DOHH2 (cell line): ENCODE measurements around the gene FAM186B.

ENCODE experiments used
- H3F3A ChIP-seq: fragments of 200-600 bp; sonication (generic), shearing (Covaris generic); 2 replicates; pipeline ENCODE4 v1.6.0; 2016; ENCODE audit warnings: antibody characterized with exemption, mild to moderate bottlenecking; ENCODE audit not compliant: control insufficient read depth, insufficient read depth
- H3K27ac ChIP-seq: fragments of 200-600 bp; sonication (generic); 2 replicates; pipeline ENCODE4 v1.5.1; 2014; ENCODE audit warnings: low read depth, mild to moderate bottlenecking, low read length, moderate library complexity
- H3K27me3 ChIP-seq: fragments of 200-600 bp; sonication (generic); 2 replicates; pipeline ENCODE4 v1.6.1; 2014; ENCODE audit warnings: mild to moderate bottlenecking, low read length, mixed read lengths; ENCODE audit not compliant: control insufficient read depth
- H3K36me3 ChIP-seq: fragments of 200-600 bp; sonication (generic); 2 replicates; pipeline ENCODE4 v1.6.1; 2014; ENCODE audit warnings: mild to moderate bottlenecking, low read length, moderate library complexity, mixed read lengths; ENCODE audit not compliant: control insufficient read depth
- H3K4me1 ChIP-seq: fragments of 200-600 bp; sonication (generic); 2 replicates; pipeline ENCODE4 v1.6.1; 2014; ENCODE audit warnings: mild to moderate bottlenecking, low read length, mixed read lengths; ENCODE audit not compliant: control insufficient read depth
- H3K4me2 ChIP-seq: fragments of 200-600 bp; sonication (generic); 2 replicates; pipeline ENCODE4 v1.6.0; 2014; ENCODE audit warnings: mild to moderate bottlenecking, low read length, moderate library complexity
- H3K4me3 ChIP-seq: fragments of 200-600 bp; sonication (generic); 2 replicates; pipeline ENCODE4 v1.5.1; 2014; ENCODE audit warnings: mild to moderate bottlenecking, low read length, mixed read lengths
- H3K79me2 ChIP-seq: fragments of 200-600 bp; sonication (generic); 2 replicates; pipeline ENCODE4 v1.6.1; 2014; ENCODE audit warnings: mild to moderate bottlenecking, low read length, mixed read lengths; ENCODE audit not compliant: control insufficient read depth
- H3K9me2 ChIP-seq: fragments of 200-600 bp; sonication (generic); replicated peaks from 2 replicates; pipeline ENCODE4 v1.6.1; 2014; ENCODE audit warnings: mild to moderate bottlenecking, low read length, mixed read lengths; ENCODE audit not compliant: control insufficient read depth
- H3K9me3 ChIP-seq: fragments of 200-600 bp; sonication (generic); 2 replicates; pipeline ENCODE4 v1.6.1; 2014; ENCODE audit warnings: antibody characterized with exemption, low read length, mixed read lengths; ENCODE audit not compliant: control insufficient read depth, insufficient read depth
- H4K20me1 ChIP-seq: fragments of 200-600 bp; sonication (generic); 2 replicates; pipeline ENCODE4 v1.6.0; 2014; ENCODE audit warnings: low read depth, mild to moderate bottlenecking, antibody characterized with exemption, low read length, moderate library complexity; ENCODE audit not compliant: control insufficient read depth, insufficient read depth
- EZH2phosphoT487 ChIP-seq: fragments of 200-600 bp; sonication (generic); IDR thresholded peaks from 2 replicates; pipeline ENCODE4 v1.6.1; 2017; ENCODE audit warnings: borderline replicate concordance, mild to moderate bottlenecking, antibody characterized with exemption, low read length, moderate library complexity, mixed read lengths
- TF ChIP-seq, protein P1 (sequence below): fragments of 200-600 bp; sonication (generic); IDR thresholded peaks from one replicate; pipeline ENCODE4 v1.5.1; 2014; ENCODE audit warnings: antibody characterized with exemption, mild to moderate bottlenecking, low read depth, low read length; ENCODE audit not compliant: poor library complexity, severe bottlenecking

The FAM186B gene

GRCh38 chr12:49580572-49581535 is 24.6 kb downstream of the FAM186B start:
- Histone ChIP-seq H4K20me1 (no peaks in the 10 kb centered on the region), H3K4me3 (no peak overlapping the region), H3K79me2 (peaks cover 15% of the 10 kb centered on the region), H3K27me3 (no peaks in the 10 kb centered on the region), H3K27ac (no peak overlapping the region), H3K4me1 (peaks cover 2% of the 10 kb centered on the region; the same call in 1 of the 2 replicates), H3K36me3 (peaks cover 14% of the 10 kb centered on the region), H3K9me3 (no peaks in the 10 kb centered on the region), H3K9me2 (no peaks in the 10 kb centered on the region), H3K4me2 (no peak overlapping the region), H3F3A (no peaks in the 10 kb centered on the region)
- TF ChIP-seq, protein P1, sequence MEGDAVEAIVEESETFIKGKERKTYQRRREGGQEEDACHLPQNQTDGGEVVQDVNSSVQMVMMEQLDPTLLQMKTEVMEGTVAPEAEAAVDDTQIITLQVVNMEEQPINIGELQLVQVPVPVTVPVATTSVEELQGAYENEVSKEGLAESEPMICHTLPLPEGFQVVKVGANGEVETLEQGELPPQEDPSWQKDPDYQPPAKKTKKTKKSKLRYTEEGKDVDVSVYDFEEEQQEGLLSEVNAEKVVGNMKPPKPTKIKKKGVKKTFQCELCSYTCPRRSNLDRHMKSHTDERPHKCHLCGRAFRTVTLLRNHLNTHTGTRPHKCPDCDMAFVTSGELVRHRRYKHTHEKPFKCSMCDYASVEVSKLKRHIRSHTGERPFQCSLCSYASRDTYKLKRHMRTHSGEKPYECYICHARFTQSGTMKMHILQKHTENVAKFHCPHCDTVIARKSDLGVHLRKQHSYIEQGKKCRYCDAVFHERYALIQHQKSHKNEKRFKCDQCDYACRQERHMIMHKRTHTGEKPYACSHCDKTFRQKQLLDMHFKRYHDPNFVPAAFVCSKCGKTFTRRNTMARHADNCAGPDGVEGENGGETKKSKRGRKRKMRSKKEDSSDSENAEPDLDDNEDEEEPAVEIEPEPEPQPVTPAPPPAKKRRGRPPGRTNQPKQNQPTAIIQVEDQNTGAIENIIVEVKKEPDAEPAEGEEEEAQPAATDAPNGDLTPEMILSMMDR, result peak; percentile 93
- TF ChIP-seq EZH2phosphoT487, result no peak

DNA sequence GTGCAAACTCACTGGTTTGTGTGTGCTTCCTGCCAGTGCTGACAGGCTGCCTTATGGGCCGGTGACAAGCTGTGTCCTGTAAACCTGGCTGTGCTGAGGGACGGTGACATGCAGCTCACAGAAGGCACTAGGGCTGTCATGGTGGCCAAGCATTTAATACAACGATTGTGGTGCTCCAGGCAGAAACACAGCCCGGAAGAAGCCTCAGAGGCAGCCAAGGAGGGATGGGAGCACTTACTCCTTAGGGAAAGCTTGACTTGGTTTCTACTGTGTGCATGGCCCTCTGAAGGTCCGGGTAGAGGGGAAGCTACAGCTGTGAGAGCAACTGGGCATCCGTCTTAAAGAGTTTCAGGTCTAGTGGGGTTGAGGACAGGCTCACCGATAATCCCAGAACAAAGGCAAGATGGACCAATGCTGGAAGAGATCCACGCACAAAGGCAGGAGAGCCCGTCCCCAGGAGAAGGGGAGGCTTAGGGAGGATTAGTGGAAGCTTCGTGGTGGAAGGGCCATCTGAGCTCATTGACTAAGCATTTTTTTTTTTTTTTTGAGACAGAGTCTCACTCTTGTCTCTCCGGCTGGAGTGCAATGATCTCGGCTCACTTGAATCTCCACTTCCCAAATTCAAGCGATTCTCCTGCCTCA is 26.8 kb downstream of the FAM186B start:
- Histone ChIP-seq H3F3A (no peaks in the 10 kb centered on the region), H3K27me3 (no peaks in the 10 kb centered on the region), H3K4me1 (peaks cover 2% of the 10 kb centered on the region; the same call in 1 of the 2 replicates), H3K4me2 (no peak overlapping the region), H3K4me3 (no peak overlapping the region), H3K79me2 (peaks cover 15% of the 10 kb centered on the region), H3K9me2 (no peaks in the 10 kb centered on the region), H4K20me1 (no peaks in the 10 kb centered on the region), H3K36me3 (peaks cover 22% of the 10 kb centered on the region), H3K27ac (no peak overlapping the region), H3K9me3 (no peaks in the 10 kb centered on the region)
- TF ChIP-seq EZH2phosphoT487, result no peak
- TF ChIP-seq, protein P1, result no peak

DNA sequence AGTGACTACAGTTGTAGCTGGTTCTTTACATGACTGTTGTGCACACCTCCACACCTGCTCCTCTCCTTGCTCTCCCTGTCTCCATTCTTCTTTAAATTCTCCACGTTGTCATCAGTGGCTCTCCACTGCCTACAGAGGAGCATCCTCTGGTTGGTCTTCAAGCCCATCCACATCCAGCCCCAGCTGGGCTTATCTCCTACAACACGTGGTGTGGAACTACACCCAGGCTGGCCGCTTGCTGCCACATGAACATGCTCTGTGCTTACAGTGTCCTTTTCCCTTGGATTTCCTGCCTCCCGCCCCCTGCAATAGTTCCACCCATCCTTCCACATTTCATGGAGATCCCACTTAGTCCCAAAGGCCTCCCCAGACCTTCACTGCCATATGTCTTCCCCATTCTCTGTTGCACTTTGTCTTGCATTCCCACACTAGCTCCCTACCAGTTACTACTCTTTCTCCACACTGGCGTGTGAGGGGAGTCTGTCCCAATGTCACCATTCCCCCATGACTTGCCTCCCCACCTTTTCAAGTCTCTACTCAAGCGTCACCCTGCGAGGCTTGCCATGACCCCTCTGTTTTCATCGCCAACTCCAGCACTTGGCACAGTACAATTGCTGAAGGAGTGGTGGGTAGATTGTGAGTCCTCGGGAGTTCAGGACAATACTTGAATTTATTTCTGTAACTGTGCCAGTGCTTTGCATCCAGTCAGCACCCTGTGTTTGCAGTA is 27.7 kb downstream of the FAM186B start:
- no peaks in the 10 kb centered on the region for H4K20me1 ChIP-seq
- no peak for TF ChIP-seq EZH2phosphoT487
- TF ChIP-seq, protein P1, result no peak

More for the DNA sequence above, 27.7 kb downstream of the FAM186B start:
- Histone ChIP-seq H3K27me3 (no peaks in the 10 kb centered on the region), H3K27ac (no peak overlapping the region), H3F3A (no peaks in the 10 kb centered on the region), H3K9me2 (no peaks in the 10 kb centered on the region), H3K79me2 (peaks cover 24% of the 10 kb centered on the region), H3K9me3 (no peaks in the 10 kb centered on the region), H3K4me2 (no peak overlapping the region), H3K4me1 (peaks cover 2% of the 10 kb centered on the region; the same call in 1 of the 2 replicates), H3K36me3 (peaks cover 23% of the 10 kb centered on the region), H3K4me3 (no peak overlapping the region)
